HG03439 (cell line): ENCODE data around the gene LZIC.

Source experiments
- ATAC-seq: cut with Tn5 transposase; IDR thresholded peaks from one replicate; pipeline ENCODE4 v1.9.1; 2021; ENCODE audit warnings: mild to moderate bottlenecking, moderate library complexity; ENCODE audit not compliant: unreplicated experiment

Gene LZIC

DNA sequence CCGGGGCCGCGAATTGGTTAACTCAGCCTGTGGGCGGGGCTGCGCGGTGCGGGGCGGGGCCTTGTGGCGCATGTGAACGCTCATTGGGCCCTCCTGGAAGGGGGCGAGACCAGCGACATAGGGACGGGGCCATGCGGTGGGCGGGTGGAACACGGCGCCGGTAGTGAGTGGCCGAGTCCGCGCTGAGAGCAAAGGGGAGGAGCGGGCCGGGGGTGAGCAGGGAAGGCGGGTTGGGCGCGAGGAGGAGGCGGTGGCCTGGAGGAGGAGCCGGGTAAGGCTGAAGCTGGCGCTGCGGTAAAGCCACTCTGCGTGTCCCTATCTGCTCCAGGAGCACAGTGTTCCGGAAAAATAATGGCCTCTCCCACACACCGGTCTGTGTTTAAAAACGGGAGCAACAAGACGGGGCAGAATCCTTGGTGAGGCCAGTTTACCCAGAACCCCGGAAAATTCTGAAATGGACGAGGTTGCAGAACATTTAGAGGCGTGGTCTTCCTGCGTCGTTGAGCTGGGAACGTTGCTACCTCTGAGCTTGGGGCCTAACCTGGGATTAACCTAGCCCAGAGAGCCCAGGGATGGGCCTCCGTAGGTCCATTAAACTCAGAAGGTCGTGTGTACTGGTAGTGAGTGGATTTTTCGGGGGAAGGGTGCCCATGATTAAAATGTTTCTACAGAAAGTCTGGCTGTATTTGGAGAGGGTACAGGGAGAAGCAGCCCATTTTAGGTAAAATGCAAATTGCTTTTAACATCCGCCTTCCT lies 32.6 kb downstream of the LZIC start:
- peak; percentile 95 for ATAC-seq

GRCh38 chr1:9910076-9910422 lies 33.1 kb downstream of the LZIC start, which contains the start of gene CTNNBIP1:
Gene CTNNBIP1 (minus strand): TSS chr1:9910269. CDS start chr1:9872064, 38,205 bp downstream.
- peak; percentile 78 for ATAC-seq

DNA sequence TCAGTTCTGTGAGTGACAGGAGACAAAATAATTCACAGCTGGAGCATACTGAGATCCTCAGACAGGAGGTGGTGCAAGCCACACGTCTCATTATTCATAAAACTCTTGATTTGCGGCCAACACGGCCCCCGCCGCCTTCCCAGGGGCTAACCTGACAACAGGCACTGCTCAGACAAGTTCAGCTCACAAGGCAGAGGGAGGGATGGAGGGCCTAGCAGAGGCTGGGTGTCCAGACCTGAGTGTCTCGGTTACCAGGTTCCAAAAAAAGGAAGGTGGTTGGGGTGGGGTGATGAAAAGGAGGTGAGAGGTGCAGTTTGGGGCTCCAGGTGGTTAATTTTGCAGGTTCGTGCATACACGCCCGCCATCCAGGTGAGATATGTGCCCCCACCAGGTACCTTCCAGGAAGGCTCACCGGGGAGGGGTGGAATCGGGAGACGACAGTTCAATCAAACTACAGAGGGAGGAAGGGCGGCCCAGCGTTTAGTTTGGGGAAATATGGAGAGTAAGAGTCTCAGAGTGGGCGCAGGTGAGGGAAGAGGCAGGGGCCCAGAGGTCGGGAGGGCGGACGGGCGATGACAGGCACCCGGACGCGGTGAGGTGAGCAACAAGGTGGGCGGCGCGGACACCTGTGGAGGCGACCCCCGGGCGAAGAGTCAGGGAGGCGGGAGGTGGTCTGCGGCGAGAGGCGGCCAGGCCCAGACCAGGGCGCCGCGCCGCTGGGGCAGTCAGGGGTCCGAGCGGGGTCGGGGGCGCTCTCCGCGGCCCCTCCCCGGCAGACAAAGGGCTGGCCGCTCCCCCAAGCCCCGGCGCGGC lies 33.8 kb downstream of the LZIC start:
- peak; percentile 2 for ATAC-seq

DNA sequence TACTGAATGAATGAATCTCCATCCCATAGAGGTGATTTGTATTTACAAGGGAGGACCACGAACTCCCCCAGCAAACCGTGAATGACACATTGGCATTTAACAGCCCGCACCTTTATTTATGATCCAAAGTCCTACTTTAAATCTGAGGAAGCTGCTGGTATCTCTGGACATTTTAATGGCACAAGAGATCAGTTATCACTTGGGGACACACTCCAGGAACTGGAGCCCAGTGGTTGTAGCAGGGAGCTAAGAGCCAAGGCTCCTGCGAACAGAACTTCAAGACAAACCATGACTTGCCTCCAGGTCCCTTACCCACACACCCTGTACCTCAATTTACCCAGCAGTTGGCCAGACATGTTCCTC lies 34.3 kb downstream of the LZIC start:
- ATAC-seq: no peak

GRCh38 chr1:9907441-9907840 lies 35.8 kb downstream of the LZIC start:
- no peak for ATAC-seq

GRCh38 chr1:9906466-9906865 lies 36.7 kb downstream of the LZIC start:
- no peak for ATAC-seq

DNA sequence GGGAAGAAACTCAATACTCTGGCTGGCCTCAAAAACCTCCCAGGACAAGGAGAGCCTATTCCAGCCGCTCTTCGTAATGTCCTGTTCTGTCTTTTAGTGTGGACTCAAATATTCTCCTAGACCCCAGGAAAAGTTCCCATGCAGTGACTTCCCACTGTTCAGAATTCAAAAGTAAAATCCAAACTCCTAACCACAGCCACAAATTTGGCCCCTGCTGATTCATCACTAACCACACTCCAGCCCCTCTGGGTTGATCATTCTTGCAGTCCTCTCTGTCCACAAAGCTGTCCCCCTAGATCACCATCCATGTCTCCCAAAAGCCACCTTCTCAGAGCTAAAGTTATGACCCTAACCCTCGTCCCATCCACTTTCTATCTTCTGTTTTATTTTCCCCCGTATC lies 38.2 kb downstream of the LZIC start:
- no peak for ATAC-seq

- no peak for ATAC-seq
Observed at GRCh38 chr1:9904596-9904995, 38.6 kb downstream of the LZIC start.

DNA sequence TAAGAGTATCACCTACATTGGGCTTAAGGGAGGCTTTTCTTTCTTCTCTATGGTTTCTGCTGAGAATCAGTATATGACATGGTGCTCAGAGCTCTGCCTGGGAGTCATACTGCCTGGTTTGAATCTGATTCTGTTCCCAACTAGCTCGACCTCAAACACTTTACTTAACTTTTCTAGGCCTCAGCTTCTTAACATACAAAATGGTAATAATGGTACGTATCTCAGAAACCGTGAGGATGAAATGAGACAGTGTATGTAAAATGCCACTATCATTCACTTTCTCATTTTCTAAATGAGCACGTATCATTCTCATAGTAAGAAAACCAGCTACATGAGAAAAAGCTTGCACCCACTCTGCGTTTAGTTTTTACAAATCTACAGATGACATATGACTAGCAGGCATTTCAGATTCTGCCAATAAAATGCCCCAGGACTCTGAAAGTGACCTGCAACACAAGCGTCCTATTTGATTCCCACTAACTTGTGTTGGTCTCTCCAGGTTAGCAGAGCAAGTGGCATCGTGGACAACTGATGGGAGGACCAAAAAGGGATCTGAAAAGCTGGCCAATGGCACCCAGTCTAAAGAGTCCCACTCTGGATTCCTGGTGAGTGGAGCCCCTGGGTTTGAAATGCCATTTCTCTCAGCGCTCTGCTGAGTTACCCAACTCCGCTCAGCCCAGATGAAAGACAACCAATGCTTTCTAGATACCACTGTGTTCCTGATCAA lies 39.2 kb downstream of the LZIC start:
- no peak for ATAC-seq

DNA sequence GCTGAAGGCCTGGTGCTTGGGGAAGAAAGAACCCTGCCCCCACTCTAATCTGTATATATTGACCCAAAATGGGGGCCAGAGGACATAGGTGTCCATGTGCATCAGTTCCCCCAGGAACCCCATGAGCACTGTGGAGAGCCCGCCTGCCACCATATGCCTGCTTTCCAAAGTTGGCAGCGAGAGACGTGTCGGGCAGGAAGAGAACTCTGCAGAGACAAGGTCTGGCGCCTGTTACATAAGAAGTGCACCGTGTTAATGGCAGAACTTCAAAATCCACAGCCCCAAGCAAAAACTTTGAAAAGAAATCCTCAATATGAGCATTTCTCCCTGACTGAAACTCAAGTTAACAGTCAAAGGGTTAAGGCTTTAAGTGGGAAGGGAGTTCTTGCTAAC lies 41.1 kb downstream of the LZIC start:
- ATAC-seq: no peak

DNA sequence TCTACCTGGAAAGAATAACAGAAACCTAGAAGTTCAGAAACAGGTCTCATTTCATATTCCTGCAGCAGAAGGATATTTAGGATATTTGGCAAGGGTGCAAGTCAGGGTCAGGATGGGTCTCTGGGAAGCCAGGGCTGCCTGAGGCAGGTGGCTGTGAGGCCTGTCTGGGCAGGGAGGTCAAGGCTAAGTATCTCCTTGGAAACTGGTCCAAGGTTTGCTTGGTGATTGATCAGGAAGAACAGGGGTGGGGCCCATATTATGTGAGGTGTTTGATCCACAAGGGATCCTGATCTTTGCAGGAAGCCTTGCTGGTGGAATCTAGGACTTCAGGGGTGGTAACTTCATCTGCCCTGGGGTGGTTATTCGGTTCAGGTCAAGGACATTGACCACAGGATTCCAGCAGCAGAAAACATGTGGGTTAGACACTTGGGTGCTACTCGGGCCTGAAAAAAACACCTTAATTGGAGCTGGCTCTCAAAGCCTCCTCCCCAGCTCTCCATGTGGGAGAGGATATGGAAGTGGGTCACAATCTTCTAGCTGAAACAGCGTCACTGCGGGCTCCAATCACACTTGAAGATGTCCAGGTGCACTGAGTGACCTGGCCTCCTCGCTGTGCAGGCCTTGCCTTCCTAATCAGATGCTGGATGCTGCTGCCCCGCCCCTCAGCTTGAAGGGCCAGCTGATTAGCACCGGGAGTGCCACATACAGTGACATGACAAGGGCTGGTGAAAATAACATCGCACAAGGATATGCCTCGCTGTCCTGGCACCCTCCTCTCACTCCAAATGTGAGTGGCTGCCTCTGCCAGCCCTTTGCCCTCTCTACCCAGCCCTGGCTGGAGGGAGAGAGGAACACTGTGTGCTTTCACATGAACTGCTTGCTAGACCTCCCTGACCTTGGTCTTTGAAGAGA lies 41.8 kb downstream of the LZIC start:
- ATAC-seq: no peak

DNA sequence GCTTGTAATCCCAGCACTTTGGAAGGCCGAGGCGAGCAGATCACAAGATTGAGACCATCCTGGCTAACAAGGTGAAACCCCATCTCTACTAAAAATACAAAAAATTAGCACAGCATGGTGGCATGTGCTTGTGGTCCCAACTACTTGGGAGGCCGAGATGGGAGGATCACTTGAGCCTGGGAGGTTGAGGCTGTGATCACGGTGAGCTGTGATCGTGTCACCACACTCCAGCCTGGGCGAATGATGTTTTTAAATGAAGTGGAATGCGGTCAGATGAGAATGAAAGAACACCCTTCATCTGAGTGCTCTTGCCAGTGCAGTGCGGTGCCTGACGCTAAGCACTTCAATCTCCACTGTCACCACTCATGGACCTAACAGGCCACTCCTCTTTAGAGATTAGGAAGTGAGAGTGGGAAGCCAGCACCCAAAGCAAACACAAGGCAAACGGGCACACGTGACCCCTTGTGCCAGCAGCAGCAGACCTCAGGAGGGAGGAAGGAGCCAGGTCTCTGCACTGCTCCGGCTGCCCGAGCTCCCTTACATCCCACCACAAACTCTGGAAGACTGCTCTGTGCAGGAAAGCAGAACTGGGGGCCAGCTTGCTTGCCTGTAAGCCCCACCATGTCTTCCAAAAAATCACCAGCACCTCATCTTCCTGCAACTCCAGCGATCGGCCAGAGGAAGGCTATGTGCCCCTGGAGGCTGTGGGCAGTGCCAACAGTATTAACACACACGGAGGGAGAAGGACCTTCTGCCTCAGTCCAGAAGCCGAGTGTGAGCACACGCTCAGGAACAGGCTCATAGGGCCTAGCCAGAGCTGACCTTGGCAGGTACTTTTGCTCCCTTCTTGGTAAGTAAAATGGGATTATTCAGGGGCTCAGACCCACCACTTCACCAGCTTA lies 42.8 kb downstream of the LZIC start:
- ATAC-seq: no peak

DNA sequence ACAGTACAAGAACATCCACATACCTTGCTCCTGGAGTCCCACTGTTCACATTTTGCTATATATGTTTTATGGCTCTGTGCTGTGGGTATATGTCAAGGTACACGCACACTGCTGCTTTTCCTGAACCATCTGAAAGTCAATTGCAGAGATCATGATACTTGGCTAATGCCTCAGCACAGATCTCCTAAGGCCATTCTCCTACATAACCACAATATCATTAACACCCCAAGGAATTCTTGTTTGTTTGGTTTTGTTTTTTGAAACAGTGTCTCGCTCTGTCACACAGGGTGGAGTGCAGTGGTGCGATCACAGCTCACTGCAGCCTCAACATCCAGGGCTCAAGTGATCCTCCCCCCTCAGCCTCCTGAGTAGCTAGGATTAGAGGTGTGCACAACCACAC lies 49.1 kb downstream of the LZIC start:
- no peak for ATAC-seq

GRCh38 chr1:9892563-9893528 lies 50.3 kb downstream of the LZIC start:
- ATAC-seq: no peak

DNA sequence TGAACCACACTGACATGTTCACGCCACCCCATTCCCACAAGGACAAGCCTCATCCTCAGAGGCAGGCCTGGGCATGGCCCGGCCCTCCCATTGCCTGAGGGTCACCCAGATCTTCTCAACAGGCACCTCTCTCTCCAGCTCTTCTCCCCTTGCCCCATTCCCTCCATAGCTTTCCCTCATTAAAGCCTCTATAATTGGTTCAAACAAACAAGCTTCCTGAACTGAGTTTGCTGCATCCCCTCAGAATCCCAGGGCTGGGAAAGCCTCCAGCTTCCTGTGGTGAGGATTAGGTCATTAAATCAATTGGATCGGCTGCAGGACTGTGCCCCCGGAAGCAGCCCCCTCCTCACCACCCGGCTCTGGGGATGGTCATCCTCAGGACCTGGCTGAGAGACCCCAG lies 52.0 kb downstream of the LZIC start:
- no peak for ATAC-seq

DNA sequence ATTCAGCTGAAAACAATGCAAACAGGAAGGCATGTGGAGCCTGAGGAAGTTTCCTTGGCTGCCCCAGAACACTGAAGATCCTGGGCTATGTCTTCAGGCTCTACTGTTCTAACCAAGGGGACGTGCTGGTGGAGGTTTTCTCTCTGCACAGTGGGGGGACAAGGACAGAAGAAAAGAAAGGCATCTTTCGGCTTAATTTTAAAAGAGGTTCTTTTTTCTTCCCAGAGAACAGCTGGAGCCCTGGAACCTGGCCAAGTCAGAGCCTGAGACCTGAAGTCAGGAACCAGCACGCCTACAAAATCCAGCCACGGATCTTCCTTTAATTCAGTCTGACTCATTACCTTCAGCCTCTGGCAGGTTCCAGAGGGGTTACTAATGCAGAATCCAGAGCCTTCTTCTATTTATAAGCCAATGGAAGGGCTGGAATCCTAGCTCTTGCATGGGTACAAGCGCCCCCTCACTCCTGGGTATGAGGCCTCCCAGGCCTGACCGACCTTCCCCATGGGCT lies 52.9 kb downstream of the LZIC start:
- no peak for ATAC-seq

DNA sequence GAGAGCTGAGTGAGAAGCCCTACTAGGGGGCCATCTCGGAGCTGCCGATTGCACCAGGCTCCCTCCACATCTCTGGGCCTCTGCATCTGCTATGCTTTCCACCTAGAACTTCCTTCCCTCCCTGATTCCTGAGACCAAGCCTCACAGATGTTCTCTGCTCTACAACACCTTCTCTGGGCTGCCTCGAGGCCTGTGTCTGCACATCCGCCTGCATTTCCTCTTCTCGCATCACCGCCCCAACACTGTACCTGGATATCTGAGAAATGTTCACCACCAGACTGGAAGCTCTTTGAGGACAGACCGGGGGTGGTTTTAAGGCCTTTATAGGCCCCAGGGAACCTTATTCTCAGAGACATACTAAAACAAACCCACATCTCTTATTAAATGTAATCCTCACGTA lies 53.8 kb downstream of the LZIC start:
- ATAC-seq: no peak

GRCh38 chr1:9888886-9889285 lies 54.3 kb downstream of the LZIC start:
- ATAC-seq: no peak
